Measurements from ENCODE around the gene TUBG1.

TUBG1 gene

DNA sequence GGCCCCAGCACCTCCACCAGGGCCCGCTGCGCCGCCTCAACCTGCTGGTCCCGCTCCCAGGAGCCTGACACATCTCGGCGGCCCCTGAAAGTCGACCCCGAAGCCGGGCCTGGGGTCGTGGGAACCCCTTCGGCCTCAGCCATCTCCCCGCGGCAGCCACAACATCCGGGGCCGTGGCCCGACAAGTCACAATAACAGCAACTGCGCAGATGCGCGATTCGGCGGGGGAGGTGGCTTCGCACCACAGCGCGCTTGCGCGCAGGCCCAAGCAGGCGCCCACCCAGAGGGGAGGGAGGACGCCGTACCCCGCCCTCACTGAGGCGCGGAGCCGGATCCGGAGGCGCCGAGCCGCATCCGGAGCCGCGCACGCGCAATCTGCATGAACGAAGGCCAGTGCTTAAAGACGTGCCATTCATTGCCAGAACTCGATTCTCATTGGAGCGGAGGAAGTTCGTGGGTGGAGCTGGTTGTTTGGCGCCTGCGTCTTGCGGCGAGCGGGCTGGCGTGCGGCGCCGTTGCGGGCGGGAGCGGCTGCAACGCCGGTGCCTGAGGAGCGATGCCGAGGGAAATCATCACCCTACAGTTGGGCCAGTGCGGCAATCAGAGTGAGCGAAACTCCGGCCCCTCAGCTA is at the start of gene TUBG1, which contains the start of gene RETREG3:
TUBG1 (plus strand) TSS at position 502 of the 632 bp plus-strand sequence; CDS start at position 557, 55 bp downstream.
RETREG3 (minus strand) TSS at position 193 of the 632 bp plus-strand sequence; CDS start at position 143, 50 bp downstream.
- peak; percentile 96 to 98 for DNase-seq

DNA sequence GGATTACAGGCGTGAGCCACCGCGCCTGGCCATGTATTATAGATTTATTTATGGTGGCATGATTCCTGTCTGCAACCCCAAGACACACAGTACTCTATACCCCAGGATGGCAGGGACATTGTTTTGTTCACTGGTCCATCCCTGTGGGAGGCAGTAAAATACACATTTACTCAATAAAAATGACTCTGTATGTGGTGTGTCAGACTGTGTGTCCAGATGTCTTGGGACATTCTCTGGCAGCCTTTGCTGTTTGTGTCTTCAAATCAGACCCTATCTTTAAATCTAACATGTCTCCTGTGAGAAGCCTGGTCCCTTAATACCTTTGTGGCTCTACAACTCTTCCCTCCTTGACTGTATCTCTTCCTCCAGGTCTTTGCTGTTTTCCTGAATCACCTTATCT is 49.2 kb upstream of the TUBG1 start:
- DNase-seq: no peak

DNA sequence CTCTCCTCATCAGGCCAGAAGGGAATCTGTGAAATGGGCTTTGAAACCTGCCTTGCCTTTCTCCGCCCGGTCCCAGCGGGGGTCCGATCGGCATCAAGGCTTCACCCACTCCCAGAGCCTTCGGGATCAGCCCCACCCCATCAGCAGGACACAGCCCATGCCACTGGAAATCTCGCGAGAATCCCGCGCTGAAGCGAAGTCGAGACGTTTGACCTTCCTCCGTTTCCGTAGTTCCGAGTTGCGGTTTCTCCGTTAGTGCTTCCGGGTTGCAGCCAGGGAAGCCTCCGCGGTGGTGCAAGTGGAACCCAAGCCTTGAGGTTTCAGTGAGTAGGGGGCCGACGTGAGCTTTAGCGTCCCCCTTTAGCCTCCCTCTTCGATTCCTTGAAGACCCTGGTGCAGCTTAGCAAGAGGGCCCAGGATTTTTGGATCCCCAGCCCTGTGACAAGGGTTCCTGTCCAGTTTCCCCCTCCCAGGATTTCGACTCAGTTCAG is 47.5 kb upstream of the TUBG1 start, which contains the start of gene COASY:
COASY (plus strand) TSS at position 252 of the 491 bp plus-strand sequence. CDS start 475 bp downstream, outside the sequence.
- peak; percentile 90 to 94 for DNase-seq

DNA sequence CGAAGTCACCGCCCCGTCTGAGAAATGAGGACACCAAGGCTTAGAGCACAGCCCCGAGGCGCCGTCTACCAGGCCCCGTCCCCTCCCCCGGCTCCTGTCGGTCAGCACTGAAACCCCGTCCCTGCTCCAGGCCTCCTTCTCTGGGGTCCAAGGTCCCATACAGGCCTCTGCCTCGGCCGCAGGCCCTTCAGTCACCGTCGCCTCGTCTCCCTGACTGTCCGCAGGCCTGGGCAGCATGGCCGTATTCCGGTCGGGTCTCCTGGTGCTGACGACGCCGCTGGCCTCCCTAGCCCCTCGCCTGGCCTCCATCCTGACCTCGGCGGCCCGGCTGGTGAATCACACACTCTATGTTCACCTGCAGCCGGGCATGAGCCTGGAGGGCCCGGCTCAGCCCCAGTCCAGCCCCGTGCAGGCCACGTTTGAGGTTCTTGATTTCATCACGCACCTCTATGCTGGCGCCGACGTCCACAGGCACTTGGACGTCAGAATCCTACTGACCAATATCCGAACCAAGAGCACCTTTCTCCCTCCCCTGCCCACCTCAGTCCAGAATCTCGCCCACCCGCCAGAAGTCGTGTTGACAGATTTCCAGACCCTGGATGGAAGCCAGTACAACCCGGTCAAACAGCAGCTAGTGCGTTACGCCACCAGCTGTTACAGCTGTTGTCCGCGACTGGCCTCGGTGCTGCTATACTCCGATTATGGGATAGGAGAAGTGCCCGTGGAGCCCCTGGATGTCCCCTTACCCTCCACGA is 46.9 kb upstream of the TUBG1 start:
- no peak for DNase-seq

DNA sequence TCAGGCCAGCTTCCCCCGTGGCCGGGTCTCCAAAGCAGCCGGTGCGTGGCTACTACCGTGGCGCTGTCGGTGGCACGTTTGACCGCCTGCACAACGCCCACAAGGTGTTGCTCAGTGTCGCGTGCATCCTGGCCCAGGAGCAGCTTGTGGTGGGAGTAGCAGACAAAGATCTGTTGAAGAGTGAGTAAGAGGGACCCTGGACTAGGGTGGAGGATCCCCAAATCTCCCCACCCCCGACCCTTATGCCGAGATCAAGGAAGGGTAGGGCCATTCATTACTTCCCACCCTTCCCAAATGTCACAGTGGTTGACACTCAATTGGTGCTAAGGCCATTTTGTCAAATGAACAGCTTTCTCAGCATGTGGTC is 46.4 kb upstream of the TUBG1 start:
- DNase-seq: no peak

DNA sequence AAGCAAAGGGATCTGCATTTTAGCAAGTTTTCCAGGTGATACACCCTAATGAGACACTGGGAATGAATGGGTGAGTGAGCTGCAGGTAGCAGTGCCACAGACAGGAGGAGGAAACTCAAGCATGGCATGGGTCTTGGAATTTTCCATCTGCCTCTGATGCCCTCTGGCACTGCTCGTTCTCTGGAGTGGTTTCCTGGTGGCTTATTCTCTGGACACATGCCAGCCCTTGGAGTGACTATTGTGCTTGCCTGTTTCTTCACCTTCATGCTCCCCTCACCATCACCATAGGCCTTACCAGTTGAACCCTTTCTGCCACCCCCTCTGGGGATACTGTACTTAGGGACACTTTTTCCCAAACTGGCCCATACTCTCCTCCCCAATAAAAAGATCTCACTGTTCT is 45.9 kb upstream of the TUBG1 start:
- no peak for DNase-seq

DNA sequence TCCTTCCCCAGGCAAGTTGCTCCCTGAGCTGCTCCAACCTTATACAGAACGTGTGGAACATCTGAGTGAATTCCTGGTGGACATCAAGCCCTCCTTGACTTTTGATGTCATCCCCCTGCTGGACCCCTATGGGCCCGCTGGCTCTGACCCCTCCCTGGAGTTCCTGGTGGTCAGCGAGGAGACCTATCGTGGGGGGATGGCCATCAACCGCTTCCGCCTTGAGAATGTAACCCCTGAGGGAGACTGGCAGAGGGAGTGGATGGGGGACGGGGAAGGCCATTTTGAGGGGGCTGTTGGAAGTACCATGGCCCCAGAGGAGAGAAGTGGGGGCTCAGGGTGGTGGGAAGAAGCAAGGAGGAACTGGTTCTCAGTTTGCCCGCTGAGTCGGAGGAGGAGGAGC is 45.5 kb upstream of the TUBG1 start:
- DNase-seq: no peak

DNA sequence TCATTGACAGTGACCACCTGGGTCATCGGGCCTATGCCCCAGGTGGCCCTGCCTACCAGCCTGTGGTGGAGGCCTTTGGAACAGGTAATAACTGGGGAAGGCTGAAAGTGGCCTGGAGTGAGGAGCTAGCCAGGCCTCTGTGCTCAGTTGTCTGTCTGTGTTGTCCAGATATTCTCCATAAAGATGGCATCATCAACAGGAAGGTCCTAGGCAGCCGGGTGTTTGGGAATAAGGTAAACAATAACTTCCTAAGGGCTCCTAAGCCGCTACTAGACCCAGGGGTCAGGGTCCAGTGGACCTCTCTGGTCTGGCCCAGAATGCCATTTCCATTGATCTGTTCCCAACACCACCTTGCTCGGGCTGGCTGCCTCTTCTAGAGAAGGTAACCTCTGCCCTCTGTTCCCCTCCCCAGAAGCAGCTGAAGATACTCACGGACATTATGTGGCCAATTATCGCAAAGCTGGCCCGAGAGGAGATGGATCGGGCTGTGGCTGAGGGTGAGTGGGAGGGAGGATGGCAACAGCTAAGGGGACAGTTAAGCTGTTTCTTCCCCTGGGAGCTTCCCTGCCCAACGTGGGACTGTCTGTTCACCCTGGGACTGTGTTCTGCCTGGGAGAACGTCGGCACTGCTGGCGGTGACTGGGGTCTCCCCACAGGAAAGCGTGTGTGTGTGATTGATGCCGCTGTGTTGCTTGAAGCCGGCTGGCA is 44.5 kb upstream of the TUBG1 start:
- no peak for DNase-seq

DNA sequence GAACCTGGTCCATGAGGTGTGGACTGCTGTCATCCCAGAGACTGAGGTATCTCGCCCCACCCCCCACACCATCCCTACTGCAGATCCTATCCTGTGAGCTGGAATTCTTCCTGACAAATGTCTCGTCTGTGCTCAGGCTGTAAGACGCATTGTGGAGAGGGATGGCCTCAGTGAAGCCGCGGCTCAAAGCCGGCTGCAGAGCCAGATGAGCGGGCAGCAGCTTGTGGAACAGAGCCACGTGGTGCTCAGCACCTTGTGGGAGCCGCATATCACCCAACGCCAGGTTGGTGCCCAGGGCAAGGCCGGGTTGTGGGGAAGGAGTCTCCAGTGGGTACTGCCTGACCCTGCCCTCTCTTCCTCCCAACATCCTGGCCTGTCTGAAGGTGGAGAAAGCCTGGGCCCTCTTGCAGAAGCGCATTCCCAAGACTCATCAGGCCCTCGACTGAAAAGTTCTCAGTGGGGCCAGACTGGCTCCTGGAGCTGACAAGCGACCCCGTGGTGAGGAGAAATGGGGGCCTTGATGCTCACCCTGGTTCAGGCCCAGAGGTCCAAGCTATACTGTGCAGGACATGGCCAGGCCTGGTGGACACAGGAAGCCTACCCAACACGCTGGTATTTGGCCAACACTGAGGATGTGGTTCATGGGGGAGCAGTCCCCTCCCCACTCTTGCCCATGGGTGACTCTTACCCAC is 43.8 kb upstream of the TUBG1 start:
- no peak for DNase-seq

DNA sequence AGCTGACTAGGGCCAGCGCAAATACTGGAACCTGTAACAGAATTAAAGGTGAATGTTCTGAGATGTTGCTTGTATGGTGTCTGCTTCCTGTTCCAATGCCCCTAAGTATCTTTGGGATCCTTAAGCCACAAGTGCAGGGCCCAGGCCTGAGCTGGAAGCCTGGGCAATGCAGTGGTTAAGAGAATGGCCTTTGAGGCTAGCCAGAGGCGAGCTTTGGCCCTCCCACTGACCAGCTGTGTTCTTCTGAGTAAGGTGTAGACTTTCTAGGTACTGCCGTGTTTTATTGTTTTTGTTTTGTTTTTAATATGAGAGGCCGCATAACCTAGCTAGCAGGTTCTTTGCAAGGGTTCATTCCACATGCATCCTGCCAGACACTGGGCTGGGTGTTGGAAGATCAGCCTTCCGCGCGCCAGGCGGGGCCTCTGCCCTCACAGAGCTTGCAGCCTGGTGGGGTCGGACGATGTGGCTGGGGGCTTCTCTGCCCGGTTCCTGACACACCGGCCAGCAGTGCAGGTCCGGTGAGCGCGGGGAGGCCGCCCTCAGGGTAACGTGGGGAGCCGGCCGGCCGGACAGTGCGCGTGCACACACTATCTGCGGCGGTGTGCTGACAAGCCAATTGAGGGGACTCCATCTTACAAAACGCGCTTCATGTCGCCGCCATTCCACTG is 43.1 kb upstream of the TUBG1 start:
- DNase-seq: no peak

DNA sequence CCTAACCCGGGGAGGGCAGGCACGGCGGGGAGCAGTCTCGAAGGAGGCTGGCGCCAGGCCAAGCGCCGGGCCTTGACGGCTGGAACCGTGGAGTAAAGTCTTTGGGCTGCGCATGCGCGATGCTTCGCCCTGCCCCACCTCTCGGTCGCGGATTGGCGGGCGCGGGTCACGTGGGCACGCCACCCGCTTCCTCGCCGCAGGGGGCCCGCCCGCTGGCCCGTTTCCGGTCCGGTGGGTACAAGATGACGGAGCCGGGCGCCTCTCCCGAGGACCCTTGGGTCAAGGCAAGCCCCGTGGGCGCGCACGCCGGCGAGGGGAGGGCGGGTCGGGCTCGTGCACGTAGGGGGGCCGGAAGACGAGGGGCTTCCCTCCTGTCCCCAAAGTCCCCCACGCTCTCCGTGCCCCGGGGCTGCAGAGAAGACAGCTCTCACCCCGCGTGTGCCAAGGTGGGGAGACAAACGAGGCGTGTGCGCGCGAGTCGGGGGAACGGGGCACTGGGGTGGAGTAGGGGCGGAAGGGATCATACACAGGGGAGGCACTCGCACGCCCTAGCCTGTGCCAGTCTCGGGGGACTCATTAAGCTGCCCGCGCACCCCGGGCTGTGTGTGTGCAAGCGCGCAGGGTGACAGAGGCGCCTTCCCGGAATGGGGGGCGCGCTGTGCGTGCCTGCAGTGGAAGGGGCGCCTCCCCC is 42.5 kb upstream of the TUBG1 start, which contains the start of gene MLX:
MLX (plus strand) TSS at position 218 of the 691 bp plus-strand sequence; CDS start at position 243, 25 bp downstream.
- DNase-seq: peak; percentile 63 to 84

DNA sequence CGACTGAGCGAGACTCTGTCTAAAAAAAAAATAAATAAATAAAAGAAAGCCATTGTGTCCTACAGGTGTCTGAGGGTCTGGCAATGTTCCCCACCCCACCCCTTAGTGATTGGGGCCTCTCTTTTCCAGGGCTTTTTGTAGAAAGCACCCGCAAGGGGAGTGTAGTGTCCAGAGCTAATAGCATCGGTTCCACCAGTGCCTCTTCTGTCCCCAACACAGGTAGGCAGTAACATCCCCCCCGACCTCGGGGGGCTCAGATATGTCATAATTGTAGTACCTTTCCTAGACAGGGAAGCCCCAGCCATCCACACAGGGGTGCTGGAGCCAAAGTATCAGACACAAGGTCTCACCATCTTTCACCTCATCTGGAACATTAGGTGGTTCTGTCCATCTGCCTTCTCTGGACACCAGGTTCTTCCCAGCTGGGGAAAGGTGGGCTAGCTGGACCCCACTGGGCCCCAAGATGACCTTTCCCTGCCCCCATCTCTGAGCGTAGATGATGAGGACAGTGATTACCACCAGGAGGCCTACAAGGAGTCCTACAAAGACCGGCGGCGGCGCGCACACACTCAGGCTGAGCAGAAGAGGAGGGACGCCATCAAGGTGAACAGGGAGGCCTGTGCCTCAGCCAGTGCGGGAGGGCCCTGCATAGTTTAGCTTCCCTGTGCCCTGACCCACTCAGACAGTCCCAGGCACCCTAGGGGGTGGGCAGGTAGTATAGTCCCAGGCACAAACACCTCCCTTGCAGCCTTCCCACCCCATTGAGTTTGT is 41.0 kb upstream of the TUBG1 start:
- no peak for DNase-seq

DNA sequence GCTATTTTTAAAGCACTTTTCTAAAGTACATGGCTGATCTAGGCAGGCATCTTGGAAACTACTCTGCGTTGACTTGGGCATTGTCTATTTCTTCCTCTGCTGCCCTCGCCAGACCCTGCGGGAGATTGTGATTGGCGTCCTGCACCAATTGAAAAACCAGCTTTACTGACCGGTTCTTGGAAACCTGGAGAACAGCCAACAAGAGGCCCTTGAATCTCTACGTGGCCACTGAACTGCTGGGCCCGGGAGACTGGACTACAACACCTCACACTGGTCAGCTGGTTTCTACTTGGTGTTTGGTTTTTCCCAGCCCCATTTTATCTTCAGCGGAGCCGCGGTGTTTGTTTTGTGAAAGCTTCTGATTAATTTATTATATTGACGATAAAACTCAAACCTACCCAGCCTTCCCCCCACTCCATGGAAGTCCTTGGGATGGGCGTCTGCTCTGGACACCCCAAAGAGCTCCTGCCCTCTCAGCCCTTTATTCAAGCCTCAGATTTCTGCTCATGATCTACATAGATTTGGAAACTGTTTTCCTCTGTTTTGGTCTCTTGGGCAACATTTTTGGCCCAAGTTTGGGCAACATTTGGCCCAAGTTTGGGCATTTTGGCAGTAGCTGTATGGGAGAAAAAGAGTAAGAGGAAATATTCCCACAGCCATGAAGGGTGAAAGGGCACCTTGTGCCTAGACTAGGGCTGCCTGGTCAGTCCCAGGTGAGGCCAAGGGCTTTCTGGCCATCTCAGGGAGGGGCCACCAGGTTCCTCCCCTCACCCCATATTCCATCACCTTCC is 37.9 kb upstream of the TUBG1 start:
- no peak for DNase-seq

DNA sequence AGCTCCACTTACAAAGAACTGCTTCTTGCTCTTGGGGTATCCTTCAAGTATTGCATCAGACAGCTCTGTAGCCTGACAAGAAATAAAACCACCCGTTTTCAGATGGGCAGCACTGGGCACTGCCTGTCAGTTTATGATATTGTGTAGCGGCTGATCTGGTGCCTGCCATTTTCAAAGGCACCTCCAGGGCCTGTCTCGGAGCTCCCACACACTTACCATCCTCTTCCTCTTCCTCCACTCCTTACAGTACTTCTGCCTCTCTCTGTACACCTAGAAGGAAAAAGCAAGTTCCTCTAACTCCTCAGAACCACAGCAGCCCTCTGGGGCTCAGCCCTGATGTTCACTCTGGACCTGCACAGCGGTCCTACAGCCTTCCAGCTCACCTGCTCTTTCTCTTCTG is 36.4 kb upstream of the TUBG1 start:
- no peak for DNase-seq

DNA sequence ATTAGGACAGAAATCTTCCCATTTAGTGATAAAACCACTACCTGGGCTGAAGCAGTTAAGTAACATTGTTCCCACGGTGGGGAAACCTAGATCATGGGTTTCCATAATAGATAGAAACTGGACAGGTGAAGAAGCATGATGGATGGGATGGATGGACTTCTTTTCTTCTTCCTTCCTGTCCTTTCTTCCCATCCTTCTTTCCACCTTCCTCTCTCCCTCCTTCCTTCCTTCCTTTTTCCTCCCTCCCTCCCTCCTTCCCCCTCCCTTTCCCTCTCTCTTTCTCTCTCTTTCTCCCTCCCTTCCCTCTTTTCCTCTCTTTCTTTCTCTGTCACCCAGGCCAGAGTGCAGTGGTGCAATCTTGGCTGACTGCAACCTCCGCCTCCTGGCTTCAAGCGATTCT is 35.0 kb upstream of the TUBG1 start:
- DNase-seq: no peak

DNA sequence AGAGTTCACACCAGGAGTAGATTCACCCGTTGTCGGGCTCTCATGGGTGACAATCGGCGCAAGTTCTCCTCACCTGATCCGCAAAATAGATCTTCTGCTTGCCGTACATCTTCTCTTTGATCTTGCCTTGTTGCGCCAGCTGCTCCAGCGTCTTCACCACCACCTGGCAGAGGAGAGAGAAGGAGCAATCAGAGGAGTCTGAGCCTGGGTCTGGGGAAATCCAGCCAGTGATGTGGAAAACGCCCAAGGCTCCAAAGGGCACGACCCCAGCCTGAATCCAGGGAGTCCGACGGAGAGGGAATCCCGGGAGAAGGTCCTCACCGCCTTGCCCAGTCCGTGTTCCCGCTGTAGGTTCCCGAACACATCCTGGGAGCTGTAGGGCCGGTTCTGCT is 32.3 kb upstream of the TUBG1 start:
- no peak for DNase-seq

DNA sequence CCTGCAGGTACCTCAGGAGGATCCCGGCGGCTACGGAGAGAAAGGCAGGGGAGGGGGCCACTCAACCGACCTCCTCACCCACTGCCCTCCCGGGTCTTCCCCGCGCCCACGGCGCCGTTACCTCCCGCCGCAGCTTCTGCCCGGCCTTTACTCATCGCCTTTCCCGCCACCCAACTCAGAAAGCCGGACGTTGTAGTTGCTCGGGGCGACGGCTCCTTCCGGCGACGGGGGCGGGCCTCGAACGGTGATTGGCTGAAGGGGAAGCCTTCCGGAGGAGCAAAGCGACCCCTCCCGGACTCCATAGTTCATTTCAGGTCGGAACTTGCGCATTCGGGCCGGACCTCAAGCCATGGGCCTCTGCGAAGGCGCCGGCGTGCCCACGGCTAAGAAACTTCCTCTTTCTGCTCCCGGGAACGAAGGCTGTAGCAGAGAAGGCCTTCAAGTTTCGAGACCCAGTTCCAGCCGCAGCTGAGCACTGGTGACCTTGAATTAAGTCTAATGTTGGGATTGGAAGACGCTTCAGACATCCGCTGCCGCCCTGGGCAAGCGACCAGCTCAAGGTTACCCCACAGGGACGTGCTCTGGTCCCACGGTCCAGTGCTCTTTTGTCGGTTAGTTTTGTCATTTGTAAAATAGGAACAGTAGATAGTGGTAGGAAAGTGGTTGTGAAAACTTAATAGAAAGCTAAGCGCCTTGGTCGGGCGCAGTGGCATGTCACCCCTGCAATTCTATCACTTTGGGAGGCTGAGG is 31.8 kb upstream of the TUBG1 start, which contains the start of gene PSMC3IP:
PSMC3IP (minus strand) TSS at position 198 of the 750 bp plus-strand sequence; CDS start at position 155, 43 bp downstream.
- peak; percentile 86 to 92 for DNase-seq

DNA sequence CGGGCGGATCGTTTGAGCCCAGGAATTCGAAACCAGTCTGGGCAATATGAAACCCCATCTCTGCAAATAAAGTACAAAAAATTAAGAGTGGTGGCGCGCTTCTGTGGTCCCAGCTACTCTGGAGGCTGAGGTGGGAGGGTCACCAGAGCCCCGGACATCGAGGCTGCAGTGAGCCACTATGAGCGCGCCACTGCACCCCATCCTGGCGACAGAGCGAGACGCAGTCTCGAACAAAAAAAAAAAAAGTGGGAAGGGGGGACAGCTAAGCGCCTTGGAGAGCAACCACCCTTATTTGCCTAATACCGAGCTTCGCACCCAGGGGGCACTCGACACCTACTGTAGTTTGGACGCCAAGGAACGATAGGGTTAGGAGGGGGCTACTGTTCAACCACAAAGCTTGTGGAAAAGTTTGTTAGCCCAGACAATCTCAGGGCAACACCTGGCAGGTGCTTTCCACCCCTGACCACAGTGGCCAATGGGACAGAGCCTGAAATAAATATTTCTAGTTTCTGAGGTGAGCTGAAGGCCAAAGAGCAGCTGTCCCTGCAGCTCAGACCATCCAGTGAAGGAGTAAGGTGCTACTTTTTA is 31.1 kb upstream of the TUBG1 start:
- peak; percentile 65 to 77 for DNase-seq

All from SW 1271 (cell line).